Measurements from ENCODE around the gene LAMB3. TPM values are rescaled to one million over a fixed set of nuclear protein-coding genes. Genes with fewer than 3 reads are reported as not detected.
A peak's percentile ranks its signal among the peaks of the same experiment; 100 is the strongest.

Gene LAMB3
- total and polyA plus RNA-seq, 2 experiments from 2014 or later, result 0.21 to 0.48 TPM

DNA sequence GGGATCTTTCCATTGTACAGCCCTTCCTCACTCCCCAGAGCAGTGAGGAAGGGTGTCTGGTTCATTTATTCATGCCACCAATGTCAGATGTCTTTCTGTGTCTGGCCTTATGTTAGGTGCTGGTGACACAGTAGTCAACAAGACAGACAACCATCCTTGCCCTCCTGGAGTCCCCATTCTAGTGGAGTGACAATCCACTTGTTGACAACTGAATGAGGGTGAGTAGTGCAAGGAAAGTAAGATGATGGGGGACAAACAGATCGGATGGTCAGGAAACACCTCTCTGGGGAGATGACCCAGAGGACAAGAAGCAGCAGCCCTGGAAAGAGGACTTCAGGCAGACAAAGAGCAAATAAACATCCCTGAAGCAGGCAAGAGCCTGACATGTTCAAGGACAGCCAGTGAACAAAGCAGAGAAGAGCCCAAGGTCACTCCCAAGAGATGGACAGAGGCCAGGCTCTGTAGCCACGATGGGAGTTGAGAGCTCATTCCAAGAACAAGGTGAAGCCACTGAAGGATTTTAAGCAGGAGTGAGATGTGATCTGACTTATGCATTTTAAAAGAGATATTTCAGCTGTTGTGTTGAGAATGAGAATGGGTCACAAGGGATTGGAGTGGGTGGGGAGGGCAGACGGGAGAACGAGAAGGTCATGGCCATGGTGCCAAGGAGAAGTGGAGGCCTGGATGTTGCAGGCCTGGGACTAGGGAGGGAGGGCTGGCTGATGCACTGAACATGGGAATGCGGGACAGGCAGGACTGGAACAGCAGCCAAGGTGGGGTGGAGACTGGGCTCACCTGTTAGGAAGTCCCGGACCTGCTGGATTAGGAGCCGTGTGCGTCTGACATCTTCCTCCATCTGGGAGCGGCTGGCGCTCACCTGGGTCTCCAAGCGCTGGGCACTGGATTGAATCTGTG, 30.2 kb downstream of the LAMB3 start:
- no peak for TF ChIP-seq CTCF (IDR thresholded peaks at IDR 0.05; ENCODE audit: low read depth, low read length)
- DNase-seq (ENCODE audit: low read depth in 1 of 2, low spot score in 1 of 2), result no peak
- H3K4me1 ChIP-seq (ENCODE audit: low read depth), result peaks cover 14% of the 10 kb centered on the region

DNA sequence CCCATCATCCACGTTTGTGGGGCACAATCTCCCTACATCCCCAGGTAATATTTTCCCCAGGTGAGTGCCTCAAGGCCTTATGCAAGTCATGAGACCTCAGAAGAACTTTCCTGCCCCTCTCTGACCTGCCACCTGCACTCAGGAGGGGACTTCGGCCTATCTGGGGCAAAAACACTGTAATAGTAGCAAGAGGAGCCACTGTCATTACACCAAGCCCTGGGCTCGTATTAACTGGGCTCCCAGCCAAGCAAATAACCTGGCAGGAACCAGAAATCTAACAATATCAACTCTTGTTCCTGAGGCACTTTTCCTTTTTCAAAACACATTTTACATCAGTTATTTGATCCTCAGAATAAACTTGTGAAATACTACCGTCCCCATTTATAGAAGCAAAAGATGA, 30.9 kb downstream of the LAMB3 start:
- no peak overlapping the region for H3K27ac ChIP-seq

More for the DNA sequence above, 30.2 kb downstream of the LAMB3 start:
- Histone ChIP-seq H3K4me3 (no peak overlapping the region), H3K27me3 (no peaks in the 10 kb centered on the region), H3K9me3 (ENCODE audit: low read depth) (no peaks in the 10 kb centered on the region), H3K27ac (no peak overlapping the region), H3K36me3 (no peaks in the 10 kb centered on the region)

GRCh38 chr1:209620487-209620884, 31.7 kb downstream of the LAMB3 start:
- Histone ChIP-seq H3K36me3 (no peaks in the 10 kb centered on the region), H3K4me3 (no peak overlapping the region), H3K27me3 (no peaks in the 10 kb centered on the region), H3K4me1 (ENCODE audit: low read depth) (peaks cover 10% of the 10 kb centered on the region), H3K27ac (no peak overlapping the region), H3K9me3 (ENCODE audit: low read depth) (no peaks in the 10 kb centered on the region)
- TF ChIP-seq CTCF (IDR thresholded peaks at IDR 0.05; ENCODE audit: low read depth, low read length), result no peak
- peak in 1 of 2 donors; percentile 35 for DNase-seq (ENCODE audit: low read depth in 1 of 2, low spot score in 1 of 2)

More for the DNA sequence above, 30.9 kb downstream of the LAMB3 start:
- H3K36me3 ChIP-seq, result no peaks in the 10 kb centered on the region
- no peak for DNase-seq (ENCODE audit: low read depth in 1 of 2, low spot score in 1 of 2)
- H3K4me3 ChIP-seq, result no peak overlapping the region
- H3K27me3 ChIP-seq, result no peaks in the 10 kb centered on the region
- H3K9me3 ChIP-seq (ENCODE audit: low read depth), result no peaks in the 10 kb centered on the region
- TF ChIP-seq CTCF (IDR thresholded peaks at IDR 0.05; ENCODE audit: low read depth, low read length), result no peak
- peaks cover 14% of the 10 kb centered on the region for H3K4me1 ChIP-seq (ENCODE audit: low read depth)

GRCh38 chr1:209619696-209620486, 32.3 kb downstream of the LAMB3 start:
- H3K4me3 ChIP-seq, result no peak overlapping the region
- H3K9me3 ChIP-seq (ENCODE audit: low read depth), result no peaks in the 10 kb centered on the region
- peaks cover 4% of the 10 kb centered on the region for H3K4me1 ChIP-seq (ENCODE audit: low read depth)
- H3K27ac ChIP-seq, result no peak overlapping the region
- no peaks in the 10 kb centered on the region for H3K36me3 ChIP-seq
- no peaks in the 10 kb centered on the region for H3K27me3 ChIP-seq
- no peak for DNase-seq (ENCODE audit: low read depth in 1 of 2, low spot score in 1 of 2)
- TF ChIP-seq CTCF (IDR thresholded peaks at IDR 0.05; ENCODE audit: low read depth, low read length), result no peak

- DNase-seq (ENCODE audit: low read depth in 1 of 2, low spot score in 1 of 2), result no peak
- no peak for TF ChIP-seq CTCF (IDR thresholded peaks at IDR 0.05; ENCODE audit: low read depth, low read length)
- Histone ChIP-seq H3K27me3 (no peaks in the 10 kb centered on the region), H3K27ac (no peak overlapping the region), H3K4me3 (no peak overlapping the region), H3K4me1 (ENCODE audit: low read depth) (no peaks in the 10 kb centered on the region), H3K36me3 (no peaks in the 10 kb centered on the region), H3K9me3 (ENCODE audit: low read depth) (no peaks in the 10 kb centered on the region)
Measured at GRCh38 chr1:209618756-209619420, 33.3 kb downstream of the LAMB3 start.
